ENCODE results near the gene SCML1.

GRCh38 chrX:17737986-17738713 is 857 bp downstream of the SCML1 start:
- TF ChIP-seq CTCF (IDR thresholded peaks at IDR 0.05; ENCODE audit: insufficient read depth, low read length) (no peak), POLR2AphosphoS5 (IDR thresholded peaks at IDR 0.05; ENCODE audit: low read depth) (no peak), REST (IDR thresholded peaks at IDR 0.05; ENCODE audit: insufficient replicate concordance, low read depth) (no peak), SPI1 (IDR thresholded peaks at IDR 0.05; ENCODE audit: borderline replicate concordance, low read depth) (no peak), GABPA (IDR thresholded peaks at IDR 0.05; ENCODE audit: low read depth) (no peak)

Data from HL-60 (cell line).